OCI-LY3 (cell line): ENCODE measurements around the gene FAM136A.
"Not testable (repeated sequence)": the region's sequence is repeated elsewhere in the genome, so short reads cannot be mapped to it uniquely, and the experiment has no call there.

Experiments used
- H2AFZ ChIP-seq: fragments of 200-600, 300-600 bp; shearing (Covaris generic); 2 replicates; pipeline ENCODE4 v1.6.0; 2014; ENCODE audit warnings: antibody characterized with exemption, low read depth, low read length
- H3K27ac ChIP-seq: fragments of 200-600, 300-600 bp; sonication (generic); 2 replicates; pipeline ENCODE4 v1.5.1; 2014; ENCODE audit warnings: mild to moderate bottlenecking, low read length, moderate library complexity, mixed read lengths
- H3K27me3 ChIP-seq: fragments of 200-600, 300-600 bp; sonication (generic); 2 replicates; pipeline ENCODE4 v1.6.1; 2014; ENCODE audit warnings: low read depth, low read length, mixed read lengths
- H3K36me3 ChIP-seq: fragments of 200-600, 300-600 bp; sonication (generic); replicated peaks from 2 replicates; pipeline ENCODE3; 2014; ENCODE audit warnings: low read depth, low read length, mixed read lengths
- H3K4me1 ChIP-seq: fragments of 300-600, 200-600 bp; sonication (generic); 2 replicates; pipeline ENCODE4 v1.6.1; 2014; ENCODE audit warnings: low read length, mixed read lengths
- H3K4me2 ChIP-seq: fragments of 200-600, 300-600 bp; sonication (generic); 2 replicates; pipeline ENCODE4 v1.6.1; 2014; ENCODE audit warnings: low read length, mixed read lengths
- H3K4me3 ChIP-seq: fragments of 300-600, 200-600 bp; sonication (generic); 2 replicates; pipeline ENCODE4 v1.5.1; 2014; ENCODE audit warnings: antibody characterized with exemption, mild to moderate bottlenecking, low read length, moderate library complexity
- H3K79me2 ChIP-seq: fragments of 300-600, 200-600 bp; shearing (Covaris generic); 2 replicates; pipeline ENCODE4 v1.6.1; 2014; ENCODE audit warnings: mild to moderate bottlenecking, low read length, mixed read lengths
- H3K9ac ChIP-seq: fragments of 300-600, 200-600 bp; shearing (Covaris generic); 2 replicates; pipeline ENCODE4 v1.6.0; 2014; ENCODE audit warnings: mild to moderate bottlenecking, low read length, moderate library complexity
- H3K9me3 ChIP-seq: fragments of 200-600, 300-600 bp; shearing (Covaris generic); 2 replicates; pipeline ENCODE4 v1.6.1; 2014; ENCODE audit warnings: low read length, mixed read lengths; ENCODE audit not compliant: insufficient read depth
- H4K20me1 ChIP-seq: fragments of 200-600, 300-600 bp; sonication (generic); 2 replicates; pipeline ENCODE4 v1.6.1; 2016; ENCODE audit warnings: low read length, mixed read lengths; ENCODE audit not compliant: insufficient read depth
- EZH2phosphoT487 ChIP-seq: fragments of 200-600 bp; shearing (Covaris generic); IDR thresholded peaks from 2 replicates; pipeline ENCODE4 v1.6.1; 2018; ENCODE audit warnings: antibody characterized with exemption, mixed run types, low read depth
- TF ChIP-seq, protein P1 (sequence below): fragments of 200-600, 300-600 bp; sonication (generic); IDR thresholded peaks from 2 replicates; pipeline ENCODE4 v1.5.1; 2014; ENCODE audit warnings: antibody characterized with exemption, low read length, low read depth

FAM136A gene

GRCh38 chr2:70282439-70282838, 19.4 kb downstream of the FAM136A start:
- TF ChIP-seq, protein P1, sequence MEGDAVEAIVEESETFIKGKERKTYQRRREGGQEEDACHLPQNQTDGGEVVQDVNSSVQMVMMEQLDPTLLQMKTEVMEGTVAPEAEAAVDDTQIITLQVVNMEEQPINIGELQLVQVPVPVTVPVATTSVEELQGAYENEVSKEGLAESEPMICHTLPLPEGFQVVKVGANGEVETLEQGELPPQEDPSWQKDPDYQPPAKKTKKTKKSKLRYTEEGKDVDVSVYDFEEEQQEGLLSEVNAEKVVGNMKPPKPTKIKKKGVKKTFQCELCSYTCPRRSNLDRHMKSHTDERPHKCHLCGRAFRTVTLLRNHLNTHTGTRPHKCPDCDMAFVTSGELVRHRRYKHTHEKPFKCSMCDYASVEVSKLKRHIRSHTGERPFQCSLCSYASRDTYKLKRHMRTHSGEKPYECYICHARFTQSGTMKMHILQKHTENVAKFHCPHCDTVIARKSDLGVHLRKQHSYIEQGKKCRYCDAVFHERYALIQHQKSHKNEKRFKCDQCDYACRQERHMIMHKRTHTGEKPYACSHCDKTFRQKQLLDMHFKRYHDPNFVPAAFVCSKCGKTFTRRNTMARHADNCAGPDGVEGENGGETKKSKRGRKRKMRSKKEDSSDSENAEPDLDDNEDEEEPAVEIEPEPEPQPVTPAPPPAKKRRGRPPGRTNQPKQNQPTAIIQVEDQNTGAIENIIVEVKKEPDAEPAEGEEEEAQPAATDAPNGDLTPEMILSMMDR: no peak
- no peak for TF ChIP-seq EZH2phosphoT487
- Histone ChIP-seq H3K9me3 (no peaks in the 10 kb centered on the region), H3K27me3 (no peaks in the 10 kb centered on the region), H3K79me2 (peaks cover 51% of the 10 kb centered on the region), H3K4me2 (no peak overlapping the region), H3K4me1 (no peaks in the 10 kb centered on the region), H4K20me1 (peaks cover 14% of the 10 kb centered on the region), H2AFZ (no peak overlapping the region), H3K9ac (no peak overlapping the region), H3K4me3 (no peak overlapping the region), H3K36me3 (peaks cover 64% of the 10 kb centered on the region), H3K27ac (no peak overlapping the region)

DNA sequence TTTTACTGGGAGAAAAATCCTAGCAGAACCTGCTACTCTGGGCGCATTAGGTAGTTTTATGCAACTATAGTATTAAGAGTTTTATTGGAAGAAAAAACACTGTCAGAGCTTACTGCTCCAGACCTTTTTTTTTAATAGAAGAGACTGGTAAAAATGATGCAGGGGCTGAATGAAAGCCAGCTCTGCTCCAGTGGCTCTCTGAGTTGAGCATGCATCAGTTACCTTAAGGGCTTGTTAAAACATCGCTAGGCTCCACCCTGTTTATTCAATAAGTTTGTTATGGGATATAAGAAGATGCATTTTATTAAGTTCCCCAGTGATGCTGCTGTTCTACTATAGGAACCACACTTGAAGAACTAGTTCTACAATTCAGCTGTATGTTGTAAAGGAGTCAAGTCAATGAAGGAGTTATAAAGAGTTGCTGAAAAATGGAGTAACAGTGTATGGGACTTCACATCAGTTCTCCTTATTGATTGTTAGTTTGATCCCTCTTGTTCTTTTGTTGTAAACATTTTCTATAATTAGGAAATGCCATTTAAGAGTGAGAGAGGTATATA, 21.5 kb downstream of the FAM136A start:
- no peak for TF ChIP-seq EZH2phosphoT487
- TF ChIP-seq, protein P1: no peak
- Histone ChIP-seq H3K27ac (no peak overlapping the region), H3K79me2 (peaks cover 30% of the 10 kb centered on the region), H3K4me3 (no peak overlapping the region), H3K36me3 (peaks cover 43% of the 10 kb centered on the region), H3K9me3 (no peaks in the 10 kb centered on the region), H4K20me1 (peaks cover 14% of the 10 kb centered on the region), H3K4me2 (no peak overlapping the region), H3K9ac (no peak overlapping the region), H3K27me3 (no peaks in the 10 kb centered on the region), H2AFZ (no peak overlapping the region), H3K4me1 (no peaks in the 10 kb centered on the region)

GRCh38 chr2:70270323-70270722, 31.5 kb downstream of the FAM136A start:
- Histone ChIP-seq H3K9ac (no peak overlapping the region), H3K4me2 (no peak overlapping the region), H3K27ac (no peak overlapping the region), H4K20me1 (no peaks in the 10 kb centered on the region), H3K4me3 (no peak overlapping the region), H3K4me1 (no peaks in the 10 kb centered on the region), H2AFZ (no peak overlapping the region), H3K36me3 (peaks cover 3% of the 10 kb centered on the region), H3K79me2 (no peaks in the 10 kb centered on the region), H3K9me3 (no peaks in the 10 kb centered on the region), H3K27me3 (no peaks in the 10 kb centered on the region)
- TF ChIP-seq, protein P1: no peak
- no peak for TF ChIP-seq EZH2phosphoT487

DNA sequence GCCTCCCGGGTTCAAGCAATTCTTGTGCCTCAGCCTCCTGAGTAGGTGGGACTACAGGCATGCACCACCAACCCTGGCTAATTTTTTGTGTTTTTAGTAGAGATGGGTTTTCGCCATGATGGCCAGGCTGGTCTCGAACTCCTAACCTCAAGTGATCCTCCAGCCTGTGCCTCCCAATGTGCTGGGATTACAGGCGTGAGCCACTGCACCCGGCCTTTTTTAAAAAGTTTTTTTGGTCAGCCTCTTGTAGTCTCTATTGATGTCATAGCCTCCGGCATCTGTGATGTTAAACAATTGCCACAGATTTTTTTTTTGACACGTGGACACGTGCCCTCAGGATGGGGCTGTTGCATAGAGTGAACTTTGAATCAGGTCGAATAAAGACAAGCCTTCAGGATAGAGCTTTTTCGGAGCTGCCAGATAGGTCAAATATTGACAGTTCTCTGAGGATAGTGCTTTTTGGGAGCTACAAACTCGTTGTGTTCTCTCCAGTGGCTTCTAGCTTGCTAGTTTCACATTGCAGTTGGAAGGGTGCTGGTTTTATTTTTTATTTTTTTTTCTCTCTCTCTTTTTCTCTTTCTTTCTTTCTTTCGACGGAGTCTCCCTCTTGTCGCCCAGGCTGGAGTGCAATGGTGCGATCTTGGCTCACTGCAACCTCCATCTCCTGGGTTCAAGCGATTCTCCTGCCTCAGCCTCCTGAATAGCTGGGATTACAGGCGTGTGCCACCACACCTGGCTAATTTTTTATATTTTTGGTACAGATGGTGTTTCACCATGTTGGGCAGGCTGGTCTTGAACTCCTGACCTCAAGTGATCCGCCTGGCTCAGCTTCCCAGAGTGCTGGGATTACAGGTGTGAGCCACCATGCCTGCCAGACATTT, 32.2 kb downstream of the FAM136A start:
- H3K36me3 ChIP-seq, H3K4me3 ChIP-seq, H3K4me1 ChIP-seq, H4K20me1 ChIP-seq, H3K4me2 ChIP-seq, H3K79me2 ChIP-seq, H3K9ac ChIP-seq, H3K27ac ChIP-seq, H3K27me3 ChIP-seq, H2AFZ ChIP-seq, H3K9me3 ChIP-seq: not testable (repeated sequence)

- H4K20me1 ChIP-seq: not testable (repeated sequence)
These were observed 34.9 kb downstream of the FAM136A start for GRCh38 chr2:70266925-70267324.

More at GRCh38 chr2:70266925-70267324, 34.9 kb downstream of the FAM136A start:
- not testable (repeated sequence) for H3K79me2 ChIP-seq, H3K4me2 ChIP-seq, H3K27ac ChIP-seq, H3K36me3 ChIP-seq, H3K9me3 ChIP-seq, H3K4me3 ChIP-seq, H3K9ac ChIP-seq, H2AFZ ChIP-seq, H3K4me1 ChIP-seq, H3K27me3 ChIP-seq
